CD8-positive, alpha-beta memory T cell (primary cell): Measurements from ENCODE around the gene RNF220. TPM values are rescaled to one million over a fixed set of nuclear protein-coding genes. Genes with fewer than 3 reads are reported as not detected.
"Not testable (repeated sequence)": the region's sequence is repeated elsewhere in the genome, so short reads cannot be mapped to it uniquely, and the experiment has no call there.

Experiments
- CTCF ChIA-PET: fragments of 350-600 bp; sonication (Branson Sonifier 250); formaldehyde crosslinking; loops from one replicate; lab custom pipeline; 2021; ENCODE audit warnings: antibody characterized with exemption; lab: Charles Lee
- POLR2A ChIA-PET: fragments of 350-600 bp; sonication (Branson Sonifier 250); formaldehyde crosslinking; loops from one replicate; lab custom pipeline; 2021; ENCODE audit warnings: antibody characterized with exemption; lab: Charles Lee
- DNase-seq, 5 donors: peaks; one replicate each; pipeline versions ENCODE4 v3.0.0 to v3.0.0-alpha.2; 2020 to 2022; ENCODE audit warnings: mixed read lengths in 1 of 5
- H3K27ac ChIP-seq: one replicate; pipeline ENCODE4 v1.7.0; 2013; ENCODE audit warnings: low read depth, mild to moderate bottlenecking, low read length, moderate library complexity
- H3K27me3 ChIP-seq: 2 replicates; pipeline ENCODE4 v1.7.0; 2013; ENCODE audit warnings: low read length, mild to moderate bottlenecking; ENCODE audit not compliant: insufficient read depth, poor library complexity, severe bottlenecking
- H3K36me3 ChIP-seq: 2 replicates; pipeline ENCODE4 v1.7.0; 2013; ENCODE audit warnings: mild to moderate bottlenecking, low read length, moderate library complexity; ENCODE audit not compliant: insufficient read depth
- H3K4me1 ChIP-seq: 2 replicates; pipeline ENCODE4 v1.7.0; 2013; ENCODE audit warnings: mild to moderate bottlenecking, low read length, moderate library complexity; ENCODE audit not compliant: insufficient read depth
- H3K4me3 ChIP-seq: 2 replicates; pipeline ENCODE4 v1.7.0; 2013; ENCODE audit warnings: mild to moderate bottlenecking, low read length
- H3K9me3 ChIP-seq: 2 replicates; pipeline ENCODE4 v1.7.0; 2013; ENCODE audit warnings: mild to moderate bottlenecking, low read length
- H3K27ac Mint-ChIP-seq, 8 donors: one replicate each; pipeline ENCODE4 v1.8.0; 2020 to 2021; ENCODE audit warnings: mixed read lengths in 8 of 8, mild to moderate bottlenecking in 6 of 8, inconsistent platforms in 3 of 8, moderate library complexity in 3 of 8
- H3K27me3 Mint-ChIP-seq, 2 donors: one replicate each; pipeline ENCODE4 v1.8.0; 2020 to 2021; ENCODE audit warnings: mixed read lengths in 2 of 2, mild to moderate bottlenecking in 1 of 2, moderate library complexity in 1 of 2
- H3K36me3 Mint-ChIP-seq, 3 donors: one replicate each; pipeline ENCODE4 v1.8.0; 2020 to 2021; ENCODE audit warnings: mixed read lengths in 3 of 3, inconsistent platforms in 1 of 3, mild to moderate bottlenecking in 1 of 3
- H3K4me1 Mint-ChIP-seq, 3 donors: one replicate each; pipeline ENCODE4 v1.8.0; 2020 to 2021; ENCODE audit warnings: mixed read lengths in 3 of 3, inconsistent platforms in 1 of 3, mild to moderate bottlenecking in 1 of 3
- H3K4me3 Mint-ChIP-seq, 7 donors: one replicate each; pipeline ENCODE4 v1.8.0; 2020 to 2021; ENCODE audit warnings: mixed read lengths in 7 of 7, mild to moderate bottlenecking in 6 of 7, moderate library complexity in 4 of 7, inconsistent platforms in 2 of 7
- H3K9me3 Mint-ChIP-seq, 5 donors: one replicate each; pipeline ENCODE4 v1.8.0; 2020 to 2022; ENCODE audit warnings: mixed read lengths in 5 of 5, mild to moderate bottlenecking in 3 of 5, moderate library complexity in 2 of 5, inconsistent platforms in 1 of 5
- polyA plus RNA-seq: library from polyadenylated mRNA; unstranded; fragments of 300-500 nt; fragmentation: Illumina TruSeq; gene quantifications from one replicate; pipeline ENCODE4 v1.2.3, GENCODE V29; 2021
- total RNA-seq, 2 experiments: library from RNA; stranded (reverse); gene quantifications; one replicate each; pipeline ENCODE4 v1.2.3, GENCODE V29; 2021

Gene RNF220
- total and polyA plus RNA-seq, 3 experiments from 2014 or later = 104 to 115 (median 115) TPM

GRCh38 chr1:44499306-44499705 lies 94.3 kb downstream of the RNF220 start:
- Mint-ChIP-seq H3K27me3 (peaks cover 5 to 6% of the 10 kb centered on the region in 2 donors), H3K36me3 (no peaks in the 10 kb centered on the region), H3K9me3 (no peaks in the 10 kb centered on the region), H3K4me3 (no peak overlapping the region), H3K27ac (no peak overlapping the region), H3K4me1 (no peaks in the 10 kb centered on the region)
- peaks cover 5% of the 10 kb centered on the region for H3K27me3 ChIP-seq
- no peak overlapping the region for H3K4me3 ChIP-seq
- no peak for DNase-seq
- POLR2A ChIA-PET = no interaction called here
- CTCF ChIA-PET = no interaction called here
- no peaks in the 10 kb centered on the region for H3K36me3 ChIP-seq
- no peaks in the 10 kb centered on the region for H3K9me3 ChIP-seq
- H3K27ac ChIP-seq = no peak overlapping the region
- H3K4me1 ChIP-seq = no peaks in the 10 kb centered on the region

- no peak overlapping the region for H3K4me3 Mint-ChIP-seq
- POLR2A ChIA-PET = no interaction called here
- Histone ChIP-seq H3K9me3 (no peaks in the 10 kb centered on the region), H3K27ac (no peak overlapping the region), H3K4me1 (no peaks in the 10 kb centered on the region), H3K36me3 (no peaks in the 10 kb centered on the region), H3K4me3 (no peak overlapping the region), H3K27me3 (peaks cover 5% of the 10 kb centered on the region)
- H3K27me3 Mint-ChIP-seq = peaks cover 9 to 13% of the 10 kb centered on the region in 2 donors
- H3K36me3 Mint-ChIP-seq = no peaks in the 10 kb centered on the region
- no peak overlapping the region for H3K27ac Mint-ChIP-seq
- CTCF ChIA-PET = no interaction called here
- DNase-seq = no peak
- no peaks in the 10 kb centered on the region for H3K4me1 Mint-ChIP-seq
- no peaks in the 10 kb centered on the region for H3K9me3 Mint-ChIP-seq
Measured at GRCh38 chr1:44500181-44501046, 95.4 kb downstream of the RNF220 start.

GRCh38 chr1:44501047-44501890 lies 96.2 kb downstream of the RNF220 start:
- Histone ChIP-seq H3K27me3 (peaks cover 5% of the 10 kb centered on the region), H3K9me3 (no peaks in the 10 kb centered on the region), H3K4me3 (no peak overlapping the region), H3K36me3 (no peaks in the 10 kb centered on the region), H3K4me1 (no peaks in the 10 kb centered on the region), H3K27ac (no peak overlapping the region)
- H3K36me3 Mint-ChIP-seq = no peaks in the 10 kb centered on the region
- ChIA-PET CTCF (interaction anchor here (0.6 kb wide), 1 partner anchor 413 kb away, joined by 3 read pairs; no protein-coding TSS in a partner anchor), POLR2A (no interaction called here)
- H3K9me3 Mint-ChIP-seq = no peaks in the 10 kb centered on the region
- no peak overlapping the region for H3K4me3 Mint-ChIP-seq
- H3K4me1 Mint-ChIP-seq = no peaks in the 10 kb centered on the region
- H3K27ac Mint-ChIP-seq = no peak overlapping the region
- no peak for DNase-seq
- H3K27me3 Mint-ChIP-seq = peaks cover 9 to 13% of the 10 kb centered on the region in 2 donors

- H3K36me3 ChIP-seq, H3K9me3 Mint-ChIP-seq, H3K4me3 Mint-ChIP-seq, POLR2A ChIA-PET, H3K27ac Mint-ChIP-seq, H3K27me3 ChIP-seq, H3K4me3 ChIP-seq, H3K27ac ChIP-seq, CTCF ChIA-PET, H3K9me3 ChIP-seq, H3K4me1 ChIP-seq, DNase-seq, H3K36me3 Mint-ChIP-seq, H3K4me1 Mint-ChIP-seq: not testable (repeated sequence)
- peaks cover 9 to 24% of the 10 kb centered on the region in 2 donors for H3K27me3 Mint-ChIP-seq
Measured at GRCh38 chr1:44502823-44503222, 97.8 kb downstream of the RNF220 start.

- Histone ChIP-seq H3K36me3 (no peaks in the 10 kb centered on the region), H3K27ac (no peak overlapping the region), H3K9me3 (no peaks in the 10 kb centered on the region), H3K27me3 (peaks cover 5% of the 10 kb centered on the region), H3K4me3 (no peak overlapping the region), H3K4me1 (no peaks in the 10 kb centered on the region)
- Mint-ChIP-seq H3K4me1 (no peaks in the 10 kb centered on the region), H3K27ac (peak overlapping the region in 1 of 8 donors; percentile 8), H3K36me3 (no peaks in the 10 kb centered on the region), H3K27me3 (peaks cover 9 to 32% of the 10 kb centered on the region in 2 donors), H3K9me3 (no peaks in the 10 kb centered on the region), H3K4me3 (no peak overlapping the region)
- ChIA-PET CTCF (no interaction called here), POLR2A (no interaction called here)
- DNase-seq = no peak
Measured at GRCh38 chr1:44503625-44504024, 98.6 kb downstream of the RNF220 start.

GRCh38 chr1:44505210-44505993 lies 100.3 kb downstream of the RNF220 start:
- no peak overlapping the region for H3K27ac Mint-ChIP-seq
- Histone ChIP-seq H3K4me3 (no peak overlapping the region), H3K27me3 (no peaks in the 10 kb centered on the region), H3K36me3 (no peaks in the 10 kb centered on the region), H3K9me3 (no peaks in the 10 kb centered on the region), H3K4me1 (no peaks in the 10 kb centered on the region), H3K27ac (no peak overlapping the region)
- no peak overlapping the region for H3K4me3 Mint-ChIP-seq
- H3K9me3 Mint-ChIP-seq = no peaks in the 10 kb centered on the region
- DNase-seq = no peak
- no peaks in the 10 kb centered on the region for H3K36me3 Mint-ChIP-seq
- ChIA-PET POLR2A (no interaction called here), CTCF (no interaction called here)
- H3K27me3 Mint-ChIP-seq = peaks cover 13 to 39% of the 10 kb centered on the region in 2 donors
- H3K4me1 Mint-ChIP-seq = no peaks in the 10 kb centered on the region

- no peaks in the 10 kb centered on the region for H3K9me3 Mint-ChIP-seq
- H3K36me3 Mint-ChIP-seq = no peaks in the 10 kb centered on the region
- Histone ChIP-seq H3K9me3 (no peaks in the 10 kb centered on the region), H3K27me3 (no peaks in the 10 kb centered on the region), H3K4me3 (no peak overlapping the region), H3K27ac (no peak overlapping the region), H3K36me3 (no peaks in the 10 kb centered on the region), H3K4me1 (no peaks in the 10 kb centered on the region)
- no peak for DNase-seq
- H3K4me1 Mint-ChIP-seq = peaks cover 4 to 12% (median 8%) of the 10 kb centered on the region in 3 donors
- no peak overlapping the region for H3K27ac Mint-ChIP-seq
- H3K27me3 Mint-ChIP-seq = peaks cover 11 to 47% of the 10 kb centered on the region in 2 donors
- ChIA-PET POLR2A (no interaction called here), CTCF (no interaction called here)
- no peak overlapping the region for H3K4me3 Mint-ChIP-seq
Measured at GRCh38 chr1:44507490-44508396, 102.7 kb downstream of the RNF220 start.
